ENCODE data around the gene MACIR. TPM values are rescaled to one million over a fixed set of nuclear protein-coding genes. Genes with fewer than 3 reads are reported as not detected.
A peak's percentile ranks its signal among the peaks of the same experiment; 100 is the strongest.

Gene MACIR
- total and polyA plus RNA-seq, 2 of the 13 experiments (the other 11 are each of a cell fraction or from before 2014, with no cell fraction given) = 2.4 to 4.4 TPM

DNA sequence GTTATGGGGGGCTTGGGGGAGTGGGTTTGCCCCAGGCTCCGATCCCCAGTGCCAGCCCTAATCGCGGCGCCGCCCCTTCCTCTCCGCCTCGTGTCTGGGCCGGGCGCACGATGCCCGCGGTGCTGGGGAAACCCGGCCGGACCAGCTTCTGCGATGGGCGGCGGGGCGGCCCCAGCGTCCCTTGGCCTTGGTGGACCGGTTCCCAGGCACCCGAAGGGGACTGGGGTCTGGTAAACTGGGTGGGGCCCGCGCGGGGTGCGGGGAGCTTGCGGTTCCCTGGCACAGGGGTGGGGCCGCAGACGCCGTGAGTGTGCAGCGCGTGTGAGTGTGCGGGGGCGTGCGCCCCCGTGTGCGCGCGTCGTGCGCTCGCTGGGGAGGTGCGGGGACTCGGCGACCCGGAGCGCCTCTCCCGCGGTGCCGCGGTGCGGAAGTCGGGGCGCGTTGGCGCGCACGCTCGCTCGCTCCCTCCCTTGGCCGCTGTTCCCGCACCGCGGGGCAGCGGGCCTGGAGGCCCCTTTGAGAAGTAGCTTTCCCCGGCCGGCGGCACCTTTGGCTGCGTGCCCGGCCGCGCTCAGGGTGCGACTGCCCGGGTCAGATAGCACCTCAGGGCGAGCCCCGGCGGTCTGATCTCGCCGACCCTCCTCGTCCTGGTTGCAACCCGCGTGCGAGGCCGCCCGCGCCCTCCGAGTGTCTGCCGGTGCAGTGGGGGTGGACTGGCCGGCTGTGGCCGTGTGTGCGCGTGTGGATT lies 568 bp downstream of the MACIR start (continued):
- TF ChIP-seq, protein P1, sequence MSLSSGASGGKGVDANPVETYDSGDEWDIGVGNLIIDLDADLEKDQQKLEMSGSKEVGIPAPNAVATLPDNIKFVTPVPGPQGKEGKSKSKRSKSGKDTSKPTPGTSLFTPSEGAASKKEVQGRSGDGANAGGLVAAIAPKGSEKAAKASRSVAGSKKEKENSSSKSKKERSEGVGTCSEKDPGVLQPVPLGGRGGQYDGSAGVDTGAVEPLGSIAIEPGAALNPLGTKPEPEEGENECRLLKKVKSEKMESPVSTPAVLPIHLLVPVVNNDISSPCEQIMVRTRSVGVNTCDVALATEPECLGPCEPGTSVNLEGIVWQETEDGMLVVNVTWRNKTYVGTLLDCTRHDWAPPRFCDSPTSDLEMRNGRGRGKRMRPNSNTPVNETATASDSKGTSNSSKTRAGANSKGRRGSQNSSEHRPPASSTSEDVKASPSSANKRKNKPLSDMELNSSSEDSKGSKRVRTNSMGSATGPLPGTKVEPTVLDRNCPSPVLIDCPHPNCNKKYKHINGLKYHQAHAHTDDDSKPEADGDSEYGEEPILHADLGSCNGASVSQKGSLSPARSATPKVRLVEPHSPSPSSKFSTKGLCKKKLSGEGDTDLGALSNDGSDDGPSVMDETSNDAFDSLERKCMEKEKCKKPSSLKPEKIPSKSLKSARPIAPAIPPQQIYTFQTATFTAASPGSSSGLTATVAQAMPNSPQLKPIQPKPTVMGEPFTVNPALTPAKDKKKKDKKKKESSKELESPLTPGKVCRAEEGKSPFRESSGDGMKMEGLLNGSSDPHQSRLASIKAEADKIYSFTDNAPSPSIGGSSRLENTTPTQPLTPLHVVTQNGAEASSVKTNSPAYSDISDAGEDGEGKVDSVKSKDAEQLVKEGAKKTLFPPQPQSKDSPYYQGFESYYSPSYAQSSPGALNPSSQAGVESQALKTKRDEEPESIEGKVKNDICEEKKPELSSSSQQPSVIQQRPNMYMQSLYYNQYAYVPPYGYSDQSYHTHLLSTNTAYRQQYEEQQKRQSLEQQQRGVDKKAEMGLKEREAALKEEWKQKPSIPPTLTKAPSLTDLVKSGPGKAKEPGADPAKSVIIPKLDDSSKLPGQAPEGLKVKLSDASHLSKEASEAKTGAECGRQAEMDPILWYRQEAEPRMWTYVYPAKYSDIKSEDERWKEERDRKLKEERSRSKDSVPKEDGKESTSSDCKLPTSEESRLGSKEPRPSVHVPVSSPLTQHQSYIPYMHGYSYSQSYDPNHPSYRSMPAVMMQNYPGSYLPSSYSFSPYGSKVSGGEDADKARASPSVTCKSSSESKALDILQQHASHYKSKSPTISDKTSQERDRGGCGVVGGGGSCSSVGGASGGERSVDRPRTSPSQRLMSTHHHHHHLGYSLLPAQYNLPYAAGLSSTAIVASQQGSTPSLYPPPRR (CRISPR knock-in tag; IDR thresholded peaks at IDR 0.05; ENCODE audit: borderline replicate concordance) = no peak
- TF ChIP-seq NFKB2 (CRISPR knock-in tag; IDR thresholded peaks at IDR 0.05; ENCODE audit: borderline replicate concordance) (0 out of 2 replicates have a peak, but pooled peaks have one; percentile 34), KAT7 (CRISPR knock-in tag; IDR thresholded peaks at IDR 0.05; ENCODE audit: borderline replicate concordance) (no peak), ZBTB20 (CRISPR knock-in tag; IDR thresholded peaks at IDR 0.05; ENCODE audit: borderline replicate concordance, low read depth) (no peak; the same call in 1 of the 2 replicates), TOPORS (CRISPR knock-in tag; IDR thresholded peaks at IDR 0.05) (no peak), PBX3 (CRISPR knock-in tag; IDR thresholded peaks at IDR 0.05; ENCODE audit: borderline replicate concordance) (no peak), KLF9 (CRISPR knock-in tag; IDR thresholded peaks at IDR 0.05; ENCODE audit: low read depth) (no peak), SALL2 (CRISPR knock-in tag; IDR thresholded peaks at IDR 0.05) (no peak), ELF4 (CRISPR knock-in tag; IDR thresholded peaks at IDR 0.05; ENCODE audit: borderline replicate concordance) (0 out of 2 replicates have a peak, but pooled peaks have one; percentile 53)

Measured in HepG2 (cell line).